ENCODE measurements around the gene HEBP2. TPM values are rescaled to one million over a fixed set of nuclear protein-coding genes. Genes with fewer than 3 reads are reported as not detected.

Gene HEBP2
- total and polyA plus RNA-seq, 4 donors = 13.3 to 68.0 (median 40.7) TPM

DNA sequence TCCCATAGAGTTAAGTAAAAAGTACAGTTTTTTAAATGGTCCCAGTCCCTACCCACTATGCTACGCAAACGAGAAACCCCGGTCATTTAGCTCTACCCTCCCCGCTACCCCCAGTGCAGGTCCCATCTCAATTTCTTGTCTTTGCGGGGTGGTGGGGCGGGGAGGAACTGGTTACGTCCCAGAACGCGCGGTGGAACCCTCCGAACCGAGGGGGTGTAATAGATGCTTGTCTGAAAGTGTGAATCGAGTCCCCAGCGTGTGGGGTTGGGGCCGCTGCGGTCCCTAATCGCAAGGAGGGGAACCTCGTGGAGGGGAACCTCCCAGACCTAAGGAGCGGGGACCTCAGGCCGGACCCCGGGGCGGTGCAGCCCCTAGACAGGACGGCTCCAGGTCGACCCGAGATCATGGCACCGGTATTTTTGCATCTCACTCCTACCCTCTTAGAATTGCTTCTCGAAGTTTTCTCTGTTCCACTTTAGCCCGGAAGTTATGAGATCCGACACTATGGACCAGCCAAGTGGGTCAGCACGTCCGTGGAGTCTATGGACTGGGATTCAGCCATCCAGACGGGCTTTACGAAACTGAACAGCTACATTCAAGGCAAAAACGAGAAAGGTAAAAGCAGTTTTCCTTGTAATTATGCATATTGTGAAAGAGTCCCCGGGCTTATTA is 779 bp downstream of the HEBP2 start:
- ATAC-seq (ENCODE audit: low FRiP score) (peak; percentile 48), DNase-seq (peak in 1 of 2 donors; percentile 79)
- Histone ChIP-seq H3K4me3 (ENCODE audit: low read length in 2 of 2) (peak overlapping the region; percentile 24 to 90), H3K4me1 (ENCODE audit: control insufficient read depth in 1 of 2, insufficient read depth in 2 of 2, low read length in 2 of 2) (no peaks in the 10 kb centered on the region), H3K36me3 (ENCODE audit: control insufficient read depth in 1 of 2, insufficient read depth in 2 of 2, low read length in 1 of 2) (peaks cover 5 to 9% of the 10 kb centered on the region in 2 donors), H3K27ac (ENCODE audit: low read depth in 1 of 2, low read length in 2 of 2) (peak overlapping the region; percentile 39 to 94), H3K9me3 (ENCODE audit: control insufficient read depth, low read length) (no peaks in the 10 kb centered on the region), H3K27me3 (ENCODE audit: control insufficient read depth in 1 of 2, insufficient read depth in 2 of 2, low read length in 1 of 2) (no peaks in the 10 kb centered on the region)
- intact Hi-C loops (cut with DNase I) = loop anchor here (5.0 to 10.0 kb wide), 2 partner anchors 238 to 290 kb away; no protein-coding TSS in a partner anchor
- 1 to 2% methylated on average over 35 of the region's 35 CpGs for WGBS, 2 donors

DNA sequence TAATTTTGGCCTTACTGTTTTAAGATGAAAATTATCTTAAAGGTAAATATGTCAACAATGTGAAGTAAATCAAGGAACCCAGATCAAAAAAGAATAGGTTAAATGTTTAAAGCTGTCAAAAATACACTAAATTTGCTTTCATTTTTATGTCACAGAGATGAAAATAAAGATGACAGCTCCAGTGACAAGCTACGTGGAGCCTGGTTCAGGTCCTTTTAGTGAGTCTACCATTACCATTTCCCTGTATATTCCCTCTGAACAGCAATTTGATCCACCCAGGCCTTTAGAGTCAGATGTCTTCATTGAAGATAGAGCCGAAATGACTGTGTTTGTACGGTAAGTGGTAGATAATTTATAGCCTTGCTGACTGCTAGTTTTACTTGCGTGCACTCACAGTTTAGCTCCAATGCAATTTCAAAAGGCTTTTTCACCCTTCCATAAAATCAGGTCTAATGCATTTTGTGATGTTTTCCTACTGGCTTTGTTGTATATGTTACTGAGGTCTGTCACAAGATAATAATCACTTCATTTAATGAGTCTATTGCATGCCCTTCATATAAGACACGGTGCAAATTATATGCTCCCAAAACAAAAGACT is 1.9 kb downstream of the HEBP2 start:
- no peak for DNase-seq
- intact Hi-C loops (cut with DNase I) = loop anchor here (5.0 to 10.0 kb wide), 2 partner anchors 239 to 291 kb away; no protein-coding TSS in a partner anchor
- no peak overlapping the region for H3K27ac ChIP-seq (ENCODE audit: low read depth in 1 of 2, low read length in 2 of 2)
- H3K36me3 ChIP-seq (ENCODE audit: control insufficient read depth in 1 of 2, insufficient read depth in 2 of 2, low read length in 1 of 2) = peaks cover 5 to 9% of the 10 kb centered on the region in 2 donors
- whole genome bisulfite sequencing, 2 donors = 85 to 88% methylated on average over 5 of the region's 5 CpGs
- H3K27me3 ChIP-seq (ENCODE audit: control insufficient read depth in 1 of 2, insufficient read depth in 2 of 2, low read length in 1 of 2) = no peaks in the 10 kb centered on the region
- no peaks in the 10 kb centered on the region for H3K9me3 ChIP-seq (ENCODE audit: control insufficient read depth, low read length)
- ATAC-seq (ENCODE audit: low FRiP score) = no peak
- H3K4me3 ChIP-seq (ENCODE audit: low read length in 2 of 2) = no peak overlapping the region
- H3K4me1 ChIP-seq (ENCODE audit: control insufficient read depth in 1 of 2, insufficient read depth in 2 of 2, low read length in 2 of 2) = no peaks in the 10 kb centered on the region

DNA sequence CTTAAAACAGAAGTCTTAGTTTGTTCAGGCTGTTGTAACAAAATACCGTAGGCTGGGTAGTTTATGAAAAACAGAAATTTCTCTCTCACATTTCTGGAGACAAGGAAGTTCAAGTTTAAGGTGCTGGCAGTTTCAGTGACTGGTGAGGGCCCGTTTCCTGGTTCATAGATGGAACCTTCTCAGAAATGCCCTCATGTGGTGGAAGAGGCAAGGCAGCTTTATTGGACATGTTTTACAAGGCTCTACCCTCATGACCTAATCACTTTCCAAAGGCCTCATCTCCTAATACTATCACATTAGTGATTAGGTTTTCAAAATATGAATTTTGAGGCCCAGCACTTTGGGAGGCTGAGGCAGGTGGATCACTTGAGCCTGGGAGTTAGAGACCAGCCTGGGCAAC is 2.4 kb downstream of the HEBP2 start:
- H3K4me1 ChIP-seq (ENCODE audit: control insufficient read depth in 1 of 2, insufficient read depth in 2 of 2, low read length in 2 of 2) = no peaks in the 10 kb centered on the region
- H3K27ac ChIP-seq (ENCODE audit: low read depth in 1 of 2, low read length in 2 of 2) = no peak overlapping the region
- H3K9me3 ChIP-seq (ENCODE audit: control insufficient read depth, low read length) = no peaks in the 10 kb centered on the region
- no peak overlapping the region for H3K4me3 ChIP-seq (ENCODE audit: low read length in 2 of 2)
- DNase-seq (no peak), ATAC-seq (ENCODE audit: low FRiP score) (no peak)
- intact Hi-C loops (cut with DNase I) = loop anchor here (5.0 to 10.0 kb wide), 2 partner anchors 239 to 292 kb away; no protein-coding TSS in a partner anchor
- WGBS, 2 donors = 66 to 72% methylated on average over 2 of the region's 2 CpGs
- H3K36me3 ChIP-seq (ENCODE audit: control insufficient read depth in 1 of 2, insufficient read depth in 2 of 2, low read length in 1 of 2) = peaks cover 5 to 9% of the 10 kb centered on the region in 2 donors
- H3K27me3 ChIP-seq (ENCODE audit: control insufficient read depth in 1 of 2, insufficient read depth in 2 of 2, low read length in 1 of 2) = no peaks in the 10 kb centered on the region

DNA sequence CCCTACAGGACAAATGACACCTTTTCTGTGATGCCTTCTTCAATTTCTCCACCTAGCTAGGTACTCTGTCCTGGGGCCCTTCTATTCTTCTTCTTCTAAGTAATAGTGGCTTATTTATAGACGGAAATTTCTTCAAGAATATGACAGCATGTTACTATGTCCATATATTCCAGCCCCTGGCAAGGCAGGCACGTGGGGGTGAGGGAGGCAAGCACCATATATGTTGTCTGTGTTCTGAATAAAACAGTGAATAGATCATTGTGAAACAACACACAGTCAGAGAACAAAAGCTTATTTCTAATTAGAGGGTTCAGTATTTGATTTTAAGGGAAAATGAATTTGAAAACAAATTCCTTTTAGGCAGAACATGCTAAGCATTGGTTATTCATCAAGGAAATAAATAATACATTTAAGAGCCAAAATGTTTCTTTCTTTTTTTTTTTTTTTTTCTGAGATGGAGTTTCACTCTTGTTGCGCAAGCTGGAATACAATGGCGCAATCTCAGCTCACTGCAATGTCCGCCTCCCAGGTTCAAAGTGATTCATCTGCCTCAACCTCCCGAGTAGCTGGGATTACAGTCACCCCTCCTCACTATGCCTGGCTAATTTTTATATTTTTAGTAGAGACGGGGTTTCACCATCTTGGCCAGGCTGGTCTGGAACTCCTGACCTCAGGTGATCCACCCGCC is 6.2 kb downstream of the HEBP2 start:
- Histone ChIP-seq H3K9me3 (ENCODE audit: control insufficient read depth, low read length) (no peaks in the 10 kb centered on the region), H3K4me3 (ENCODE audit: low read length in 2 of 2) (no peak overlapping the region), H3K27ac (ENCODE audit: low read depth in 1 of 2, low read length in 2 of 2) (no peak overlapping the region), H3K4me1 (ENCODE audit: control insufficient read depth in 1 of 2, insufficient read depth in 2 of 2, low read length in 2 of 2) (no peaks in the 10 kb centered on the region), H3K27me3 (ENCODE audit: control insufficient read depth in 1 of 2, insufficient read depth in 2 of 2, low read length in 1 of 2) (no peaks in the 10 kb centered on the region), H3K36me3 (ENCODE audit: control insufficient read depth in 1 of 2, insufficient read depth in 2 of 2, low read length in 1 of 2) (peaks cover 9% of the 10 kb centered on the region in 2 donors)
- intact Hi-C loops (cut with DNase I) = no loop called here
- WGBS, 2 donors = 84 to 87% methylated on average over 8 of the region's 8 CpGs
- no peak for ATAC-seq (ENCODE audit: low FRiP score)
- no peak for DNase-seq

DNA sequence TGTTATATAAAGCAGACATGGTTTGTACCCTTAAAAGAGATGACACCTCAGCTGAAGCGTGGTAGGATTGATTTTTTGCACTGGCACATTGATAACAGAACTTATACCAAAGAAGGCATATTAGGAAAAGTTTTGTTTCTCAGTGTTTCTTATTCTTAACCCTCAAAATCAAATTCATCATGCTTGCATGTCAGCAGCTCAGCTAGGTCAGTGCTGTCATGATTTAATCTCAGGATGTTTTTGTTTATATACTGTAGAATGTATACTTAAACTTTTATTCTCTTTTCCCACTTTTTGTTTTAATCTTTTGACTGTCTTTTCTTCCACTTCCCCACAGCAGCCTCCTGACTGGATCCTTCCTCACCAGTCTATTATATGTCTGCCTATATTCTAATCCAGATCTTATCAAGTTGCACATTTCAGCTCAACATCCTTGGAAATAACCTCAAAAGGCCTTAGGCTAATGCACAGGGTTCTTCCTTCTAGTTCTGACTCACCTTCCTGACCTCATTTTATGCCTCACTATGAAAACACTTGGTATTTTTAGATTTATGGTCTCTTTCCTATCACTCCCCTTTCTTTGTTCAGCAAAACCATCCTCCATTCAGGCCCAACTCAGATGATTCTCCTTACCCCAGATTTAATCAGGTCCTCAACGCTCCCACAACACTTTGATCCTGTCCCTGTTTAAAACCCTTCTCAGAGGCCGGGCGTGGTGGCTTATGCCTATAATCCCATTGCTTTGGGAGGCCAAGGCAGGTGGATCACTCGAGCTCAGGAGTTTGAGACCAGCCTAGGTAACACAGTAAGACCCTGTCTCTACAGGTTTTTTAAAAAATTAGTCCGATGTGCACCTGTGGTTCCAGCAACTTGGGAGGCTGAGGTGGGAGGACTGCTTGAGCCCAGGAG is 7.2 kb downstream of the HEBP2 start:
- WGBS, 2 donors = 91 to 93% methylated on average over 6 of the region's 6 CpGs
- Histone ChIP-seq H3K4me1 (ENCODE audit: control insufficient read depth in 1 of 2, insufficient read depth in 2 of 2, low read length in 2 of 2) (no peaks in the 10 kb centered on the region), H3K9me3 (ENCODE audit: control insufficient read depth, low read length) (no peaks in the 10 kb centered on the region), H3K36me3 (ENCODE audit: control insufficient read depth in 1 of 2, insufficient read depth in 2 of 2, low read length in 1 of 2) (peaks cover 9% of the 10 kb centered on the region in 2 donors), H3K27ac (ENCODE audit: low read depth in 1 of 2, low read length in 2 of 2) (no peak overlapping the region), H3K4me3 (ENCODE audit: low read length in 2 of 2) (no peak overlapping the region), H3K27me3 (ENCODE audit: control insufficient read depth in 1 of 2, insufficient read depth in 2 of 2, low read length in 1 of 2) (no peaks in the 10 kb centered on the region)
- intact Hi-C loops (cut with DNase I) = no loop called here
- DNase-seq = no peak
- no peak for ATAC-seq (ENCODE audit: low FRiP score)

DNA sequence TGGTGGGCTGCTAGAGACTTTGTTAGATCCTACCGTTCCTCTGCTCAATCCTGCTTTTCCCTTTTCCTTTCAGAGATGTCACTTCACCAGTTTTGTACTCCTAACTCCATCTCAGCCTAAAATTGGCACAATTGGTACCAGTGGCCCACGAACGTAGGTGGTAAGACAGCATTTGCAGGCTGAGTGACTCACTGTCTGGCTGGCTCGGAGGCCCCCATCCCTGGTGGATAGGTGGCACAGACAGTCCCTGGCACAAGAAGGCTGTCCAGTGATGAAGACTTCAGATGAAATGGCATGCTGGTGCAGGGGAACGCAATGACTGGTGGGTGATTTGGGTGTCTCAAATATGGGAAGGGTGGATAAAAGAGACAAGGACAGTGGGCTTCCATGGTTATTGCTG is 11.1 kb downstream of the HEBP2 start:
- no peaks in the 10 kb centered on the region for H3K9me3 ChIP-seq (ENCODE audit: control insufficient read depth, low read length)
- ATAC-seq (ENCODE audit: low FRiP score) (no peak), DNase-seq (no peak)
- H3K36me3 ChIP-seq (ENCODE audit: control insufficient read depth in 1 of 2, insufficient read depth in 2 of 2, low read length in 1 of 2) = peaks cover 0 to 4% of the 10 kb centered on the region in 2 donors
- no peaks in the 10 kb centered on the region for H3K4me1 ChIP-seq (ENCODE audit: control insufficient read depth in 1 of 2, insufficient read depth in 2 of 2, low read length in 2 of 2)
- WGBS, 2 donors = 52 to 56% methylated on average over 5 of the region's 5 CpGs
- no peak overlapping the region for H3K27ac ChIP-seq (ENCODE audit: low read depth in 1 of 2, low read length in 2 of 2)
- no peaks in the 10 kb centered on the region for H3K27me3 ChIP-seq (ENCODE audit: control insufficient read depth in 1 of 2, insufficient read depth in 2 of 2, low read length in 1 of 2)
- no peak overlapping the region for H3K4me3 ChIP-seq (ENCODE audit: low read length in 2 of 2)
- intact Hi-C loops (cut with DNase I) = no loop called here

DNA sequence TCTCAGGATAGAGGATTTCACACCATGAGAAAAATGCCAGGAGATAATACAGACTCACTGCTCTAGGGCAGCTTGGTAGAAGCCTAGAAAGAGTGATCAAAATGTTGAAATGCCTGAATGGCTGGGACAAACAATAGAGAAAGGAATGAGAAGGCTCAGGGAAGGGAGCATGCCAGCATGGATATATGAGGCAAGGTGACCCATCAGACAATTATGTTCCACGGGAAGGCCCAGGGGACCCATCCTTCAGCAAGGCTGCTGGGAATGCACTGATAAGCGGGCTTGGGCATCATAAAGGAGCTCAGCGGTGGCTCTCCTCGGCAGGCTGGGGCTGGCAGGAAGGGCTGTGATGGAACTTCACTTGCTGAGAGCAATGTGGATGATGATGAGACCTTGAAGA is 12.2 kb downstream of the HEBP2 start:
- DNase-seq (no peak), ATAC-seq (ENCODE audit: low FRiP score) (no peak)
- Histone ChIP-seq H3K36me3 (ENCODE audit: control insufficient read depth in 1 of 2, insufficient read depth in 2 of 2, low read length in 1 of 2) (peaks cover 0 to 4% of the 10 kb centered on the region in 2 donors), H3K4me1 (ENCODE audit: control insufficient read depth in 1 of 2, insufficient read depth in 2 of 2, low read length in 2 of 2) (no peaks in the 10 kb centered on the region), H3K9me3 (ENCODE audit: control insufficient read depth, low read length) (no peaks in the 10 kb centered on the region), H3K4me3 (ENCODE audit: low read length in 2 of 2) (no peak overlapping the region), H3K27me3 (ENCODE audit: control insufficient read depth in 1 of 2, insufficient read depth in 2 of 2, low read length in 1 of 2) (no peaks in the 10 kb centered on the region), H3K27ac (ENCODE audit: low read depth in 1 of 2, low read length in 2 of 2) (no peak overlapping the region)
- WGBS, 2 donors = 67 to 81% methylated on average over 4 of the region's 4 CpGs
- intact Hi-C loops (cut with DNase I) = no loop called here

DNA sequence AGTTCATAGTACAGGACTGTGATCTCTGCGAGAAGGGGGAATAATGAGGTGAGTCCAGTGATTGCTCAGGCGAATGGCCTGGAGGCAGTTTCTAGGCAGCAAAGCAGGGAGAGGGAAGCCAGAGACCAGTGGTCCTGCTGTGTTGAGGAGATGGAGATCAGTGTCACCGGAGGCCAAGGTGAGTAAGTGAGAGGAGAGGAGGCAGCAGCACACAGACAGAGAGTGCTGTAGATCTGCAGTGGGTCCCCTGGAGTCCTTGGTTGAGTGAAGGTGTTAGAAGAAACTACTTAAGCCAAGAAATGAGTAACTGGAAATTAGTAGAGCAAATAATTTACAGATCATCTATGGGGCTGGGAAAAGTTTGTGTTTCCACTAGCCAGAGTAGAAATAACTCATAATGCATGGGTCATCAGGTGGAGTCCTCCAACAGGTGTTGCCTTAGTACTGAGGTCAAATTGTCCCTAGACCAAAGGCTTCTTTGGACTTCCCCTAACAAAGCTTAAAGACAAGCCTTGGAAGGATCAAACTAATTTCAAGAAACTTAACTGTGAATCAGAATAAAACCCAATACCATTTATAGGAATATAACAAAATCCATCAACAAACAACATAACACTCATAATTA is 13.6 kb downstream of the HEBP2 start:
- Histone ChIP-seq H3K4me1 (ENCODE audit: control insufficient read depth in 1 of 2, insufficient read depth in 2 of 2, low read length in 2 of 2) (no peaks in the 10 kb centered on the region), H3K4me3 (ENCODE audit: low read length in 2 of 2) (no peak overlapping the region), H3K27me3 (ENCODE audit: control insufficient read depth in 1 of 2, insufficient read depth in 2 of 2, low read length in 1 of 2) (no peaks in the 10 kb centered on the region), H3K36me3 (ENCODE audit: control insufficient read depth in 1 of 2, insufficient read depth in 2 of 2, low read length in 1 of 2) (no peaks in the 10 kb centered on the region), H3K9me3 (ENCODE audit: control insufficient read depth, low read length) (no peaks in the 10 kb centered on the region), H3K27ac (ENCODE audit: low read depth in 1 of 2, low read length in 2 of 2) (no peak overlapping the region)
- 89 to 97% methylated on average over 3 of the region's 3 CpGs for WGBS, 2 donors
- intact Hi-C loops (cut with DNase I) = no loop called here
- DNase-seq = no peak
- ATAC-seq (ENCODE audit: low FRiP score) = no peak

Measured in aorta (tissue), 5 donors.